HG03565 (cell line): ENCODE measurements around the gene MTA3.
"Not testable (repeated sequence)": the region's sequence is repeated elsewhere in the genome, so short reads cannot be mapped to it uniquely, and the experiment has no call there.

Experiments used
- ATAC-seq: cut with Tn5 transposase; IDR thresholded peaks from one replicate; pipeline ENCODE4 v1.9.1; 2021; ENCODE audit warnings: mild to moderate bottlenecking, moderate library complexity; ENCODE audit not compliant: unreplicated experiment

Gene MTA3

GRCh38 chr2:42568401-42569115, at the start of gene MTA3:
Gene MTA3, plus strand, starts transcription at chr2:42568632. Its CDS starts 114 bp downstream, at chr2:42568746.
- ATAC-seq = no peak

- no peak for ATAC-seq
Observed at GRCh38 chr2:42519624-42520023, 48.8 kb upstream of the MTA3 start.

GRCh38 chr2:42522035-42522434, 46.4 kb upstream of the MTA3 start:
- no peak for ATAC-seq

- no peak for ATAC-seq
Observed at GRCh38 chr2:42523341-42523740, 45.1 kb upstream of the MTA3 start.

GRCh38 chr2:42532397-42532796, 36.0 kb upstream of the MTA3 start:
- ATAC-seq = no peak

GRCh38 chr2:42537493-42537892, 30.9 kb upstream of the MTA3 start:
- ATAC-seq = no peak

- no peak for ATAC-seq
Observed at GRCh38 chr2:42542871-42543270, 25.6 kb upstream of the MTA3 start.

- no peak for ATAC-seq
Observed at GRCh38 chr2:42545023-42545721, 23.3 kb upstream of the MTA3 start.

- no peak for ATAC-seq
Observed at GRCh38 chr2:42545841-42546390, 22.5 kb upstream of the MTA3 start.

GRCh38 chr2:42547014-42547413, 21.4 kb upstream of the MTA3 start:
- ATAC-seq = no peak

GRCh38 chr2:42547446-42548295, 20.8 kb upstream of the MTA3 start:
- no peak for ATAC-seq

GRCh38 chr2:42550870-42551269, 17.6 kb upstream of the MTA3 start:
- no peak for ATAC-seq

- no peak for ATAC-seq
Observed at GRCh38 chr2:42554392-42554791, 14.0 kb upstream of the MTA3 start.

- no peak for ATAC-seq
Observed at GRCh38 chr2:42556315-42556890, 12.0 kb upstream of the MTA3 start.

- no peak for ATAC-seq
Observed at GRCh38 chr2:42557306-42557705, 11.1 kb upstream of the MTA3 start.

GRCh38 chr2:42558827-42559226, 9.6 kb upstream of the MTA3 start:
- ATAC-seq = no peak

- ATAC-seq = not testable (repeated sequence)
Observed at GRCh38 chr2:42560133-42560532, 8.3 kb upstream of the MTA3 start.

GRCh38 chr2:42560899-42561298, 7.5 kb upstream of the MTA3 start:
- no peak for ATAC-seq

- no peak for ATAC-seq
Observed at GRCh38 chr2:42562474-42563144, 5.8 kb upstream of the MTA3 start.

- no peak for ATAC-seq
Observed at GRCh38 chr2:42566025-42566424, 2.4 kb upstream of the MTA3 start.
